Activated CD4-positive, CD25-positive, alpha-beta regulatory T cell (primary cell): ENCODE results near the gene PSG1.
"Not testable (repeated sequence)": the region's sequence is repeated elsewhere in the genome, so short reads cannot be mapped to it uniquely, and the experiment has no call there.

Experiments used
- DNase-seq, 4 experiments: peaks; one replicate each; lab custom pipeline; 2025; lab: John Stamatoyannopoulos, UW

Gene PSG1

GRCh38 chr19:42881279-42881678 is 1.8 kb upstream of the PSG1 start:
- not testable (repeated sequence) for DNase-seq

GRCh38 chr19:42880621-42881020 is 1.1 kb upstream of the PSG1 start:
- not testable (repeated sequence) for DNase-seq

- DNase-seq = not testable (repeated sequence)
These were observed 2.9 kb downstream of the PSG1 start for GRCh38 chr19:42876596-42876995.

- DNase-seq = not testable (repeated sequence)
These were observed 3.6 kb downstream of the PSG1 start for GRCh38 chr19:42875881-42876280.

- not testable (repeated sequence) for DNase-seq
These were observed 4.4 kb downstream of the PSG1 start for GRCh38 chr19:42874901-42875813.

- DNase-seq = not testable (repeated sequence)
These were observed 5.4 kb downstream of the PSG1 start for GRCh38 chr19:42874136-42874535.

GRCh38 chr19:42872608-42873007 is 6.9 kb downstream of the PSG1 start:
- no peak for DNase-seq

GRCh38 chr19:42857544-42857867 is 22.0 kb downstream of the PSG1 start:
- no peak for DNase-seq

GRCh38 chr19:42856866-42857543 is 22.5 kb downstream of the PSG1 start:
- DNase-seq = peak in 1 of 4 experiments; percentile 3

- DNase-seq = not testable (repeated sequence)
These were observed 24.8 kb downstream of the PSG1 start for GRCh38 chr19:42854745-42855144.

- not testable (repeated sequence) for DNase-seq
These were observed 26.3 kb downstream of the PSG1 start for GRCh38 chr19:42853231-42853630.

- DNase-seq = not testable (repeated sequence)
These were observed 26.7 kb downstream of the PSG1 start for GRCh38 chr19:42852821-42853220.

GRCh38 chr19:42851718-42852280 is 27.7 kb downstream of the PSG1 start:
- not testable (repeated sequence) for DNase-seq

- DNase-seq = no peak
These were observed 28.4 kb downstream of the PSG1 start for GRCh38 chr19:42850981-42851717.

GRCh38 chr19:42846597-42846996 is 32.9 kb downstream of the PSG1 start:
- DNase-seq = no peak

- DNase-seq = not testable (repeated sequence)
These were observed 35.9 kb downstream of the PSG1 start for GRCh38 chr19:42843631-42844030.

- DNase-seq = not testable (repeated sequence)
These were observed 46.6 kb downstream of the PSG1 start for GRCh38 chr19:42832746-42833442.

- DNase-seq = not testable (repeated sequence)
These were observed 47.4 kb downstream of the PSG1 start for GRCh38 chr19:42832023-42832680.

GRCh38 chr19:42831221-42832019 is 48.1 kb downstream of the PSG1 start:
- no peak for DNase-seq
